Upper lobe of right lung (tissue), 1 donor: ENCODE data around the gene ABCA10. TPM values are rescaled to one million over a fixed set of nuclear protein-coding genes. Genes with fewer than 3 reads are reported as not detected.

Experiments
- ATAC-seq: fragments of 200-7000 bp; cut with Tn5 transposase; one replicate; pipeline ENCODE4 v1.9.1; 2020; ENCODE audit warnings: mild to moderate bottlenecking, moderate library complexity
- DNase-seq: peaks from one replicate; pipeline ENCODE4 v3.0.0-alpha.2; 2020
- H3K27ac ChIP-seq: fragments of 200-600 bp; one replicate; pipeline ENCODE4 v1.8.0; 2022
- H3K27me3 ChIP-seq: fragments of 200-600 bp; one replicate; pipeline ENCODE4 v1.8.0; 2022; ENCODE audit warnings: mild to moderate bottlenecking
- H3K36me3 ChIP-seq: fragments of 200-600 bp; one replicate; pipeline ENCODE4 v1.8.0; 2022
- H3K4me1 ChIP-seq: fragments of 200-600 bp; one replicate; pipeline ENCODE4 v1.8.0; 2022
- H3K4me3 ChIP-seq: fragments of 200-600 bp; one replicate; pipeline ENCODE4 v1.8.0; 2022; ENCODE audit warnings: mild to moderate bottlenecking
- H3K9me3 ChIP-seq: fragments of 200-600 bp; one replicate; pipeline ENCODE4 v1.8.0; 2022
- intact Hi-C: fragments of 100-400 bp; cut with DNase I; formaldehyde crosslinking; loops from one replicate; pipeline ENCODE4 v1.11.0; 2022
- total RNA-seq: library from RNA; stranded (reverse); fragmentation: NEBNext Ultra II Directional; extraction: Animal tissue kit (Norgen Biotek cat#: 25700); gene quantifications from one replicate; pipeline ENCODE4 v1.2.1, GENCODE V29; 2021
- TF ChIP-seq, protein P1 (sequence below): fragments of 200-600 bp; IDR thresholded peaks from one replicate; pipeline ENCODE4 v1.8.0; 2022; ENCODE audit warnings: antibody characterized with exemption
- donor health status: DM: no; HTN: yes; CAD: no; lungs with severe emphysema.

The ABCA10 gene
- total RNA-seq, 1 donor from 2014 or later: 9.2 TPM

DNA sequence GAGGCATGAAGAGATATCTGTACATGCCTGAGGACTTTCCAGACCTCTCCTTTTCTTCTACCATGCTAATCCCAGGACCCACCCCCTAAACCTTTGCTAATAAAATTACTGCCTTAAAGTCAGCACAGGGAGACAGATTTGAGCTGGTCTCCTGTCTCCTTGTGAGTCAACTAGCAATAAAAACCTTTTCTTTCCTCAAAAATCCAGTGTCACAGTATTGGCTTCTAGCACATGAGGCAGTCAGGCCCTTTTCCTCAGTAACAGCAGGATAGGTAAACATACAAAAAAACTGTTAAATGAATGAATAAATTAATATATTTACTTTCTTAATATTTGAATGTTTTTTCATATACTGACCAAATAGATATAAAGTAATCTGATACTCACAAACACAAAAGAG, 41.3 kb downstream of the ABCA10 start:
- no peak overlapping the region for H3K4me3 ChIP-seq
- peaks cover 3% of the 10 kb centered on the region for H3K36me3 ChIP-seq
- no peaks in the 10 kb centered on the region for H3K4me1 ChIP-seq
- H3K27ac ChIP-seq: no peak overlapping the region
- no peaks in the 10 kb centered on the region for H3K27me3 ChIP-seq
- intact Hi-C loops: no loop called here
- no peaks in the 10 kb centered on the region for H3K9me3 ChIP-seq
- ATAC-seq (no peak), DNase-seq (no peak)
- TF ChIP-seq, protein P1, sequence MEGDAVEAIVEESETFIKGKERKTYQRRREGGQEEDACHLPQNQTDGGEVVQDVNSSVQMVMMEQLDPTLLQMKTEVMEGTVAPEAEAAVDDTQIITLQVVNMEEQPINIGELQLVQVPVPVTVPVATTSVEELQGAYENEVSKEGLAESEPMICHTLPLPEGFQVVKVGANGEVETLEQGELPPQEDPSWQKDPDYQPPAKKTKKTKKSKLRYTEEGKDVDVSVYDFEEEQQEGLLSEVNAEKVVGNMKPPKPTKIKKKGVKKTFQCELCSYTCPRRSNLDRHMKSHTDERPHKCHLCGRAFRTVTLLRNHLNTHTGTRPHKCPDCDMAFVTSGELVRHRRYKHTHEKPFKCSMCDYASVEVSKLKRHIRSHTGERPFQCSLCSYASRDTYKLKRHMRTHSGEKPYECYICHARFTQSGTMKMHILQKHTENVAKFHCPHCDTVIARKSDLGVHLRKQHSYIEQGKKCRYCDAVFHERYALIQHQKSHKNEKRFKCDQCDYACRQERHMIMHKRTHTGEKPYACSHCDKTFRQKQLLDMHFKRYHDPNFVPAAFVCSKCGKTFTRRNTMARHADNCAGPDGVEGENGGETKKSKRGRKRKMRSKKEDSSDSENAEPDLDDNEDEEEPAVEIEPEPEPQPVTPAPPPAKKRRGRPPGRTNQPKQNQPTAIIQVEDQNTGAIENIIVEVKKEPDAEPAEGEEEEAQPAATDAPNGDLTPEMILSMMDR: no peak

DNA sequence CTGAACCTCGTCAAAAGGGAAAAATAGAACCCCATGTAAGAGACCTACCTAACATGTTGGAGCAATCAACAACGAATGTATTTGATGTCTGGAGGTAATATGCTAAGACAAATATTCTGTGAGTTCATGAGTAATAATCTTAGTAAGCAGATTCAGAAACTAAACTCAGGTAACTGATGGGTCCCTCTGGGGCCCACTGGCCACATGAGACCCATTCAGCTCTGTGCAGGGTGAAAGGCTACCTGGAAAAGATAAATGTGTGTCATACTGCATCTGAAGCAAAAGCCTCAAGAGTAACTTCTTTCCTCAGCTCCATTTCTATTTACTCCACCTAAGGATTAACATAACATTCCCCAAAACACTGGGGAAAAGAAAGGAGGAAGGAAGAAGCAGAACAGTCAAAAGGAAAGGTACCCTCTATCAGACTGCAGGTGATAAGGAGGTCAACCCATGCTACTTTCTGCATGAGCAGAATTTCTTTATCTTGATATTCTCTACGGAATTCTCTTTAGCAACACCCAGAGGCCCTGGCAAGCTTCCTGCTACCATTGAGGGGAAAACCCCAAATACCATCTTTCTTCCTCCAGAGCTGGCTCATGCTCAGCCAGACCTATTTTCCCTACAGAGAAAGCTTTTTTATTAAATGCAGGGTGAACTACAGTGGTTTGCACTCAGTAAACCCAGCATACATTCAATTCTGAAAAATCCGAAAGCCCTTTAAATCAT, 49.2 kb downstream of the ABCA10 start:
- no peaks in the 10 kb centered on the region for H3K9me3 ChIP-seq
- no peaks in the 10 kb centered on the region for H3K4me1 ChIP-seq
- intact Hi-C loops: no loop called here
- no peaks in the 10 kb centered on the region for H3K27me3 ChIP-seq
- DNase-seq (no peak), ATAC-seq (no peak)
- H3K4me3 ChIP-seq: no peak overlapping the region
- no peak overlapping the region for H3K27ac ChIP-seq
- TF ChIP-seq, protein P1: no peak
- H3K36me3 ChIP-seq: peaks cover 19% of the 10 kb centered on the region

DNA sequence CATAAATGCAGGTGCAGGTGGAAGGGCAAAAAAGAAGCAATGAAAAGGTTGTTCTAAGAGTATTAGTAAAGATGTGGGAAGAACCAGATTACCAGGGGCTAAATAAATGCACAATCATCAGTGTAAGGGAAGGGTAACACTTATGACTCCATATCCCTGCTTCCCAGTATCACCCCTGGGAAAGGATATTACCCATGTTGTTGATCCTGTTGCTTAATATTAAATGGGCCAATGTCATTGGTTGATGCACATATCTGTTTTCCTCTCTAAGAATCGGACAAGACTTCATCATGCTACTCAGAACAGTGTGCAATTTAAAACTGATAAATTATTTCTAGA, 52.2 kb downstream of the ABCA10 start:
- peaks cover 8% of the 10 kb centered on the region for H3K36me3 ChIP-seq
- no peaks in the 10 kb centered on the region for H3K9me3 ChIP-seq
- DNase-seq: no peak
- ATAC-seq: no peak
- no peak overlapping the region for H3K27ac ChIP-seq
- H3K4me1 ChIP-seq: no peaks in the 10 kb centered on the region
- no peak overlapping the region for H3K4me3 ChIP-seq
- H3K27me3 ChIP-seq: no peaks in the 10 kb centered on the region
- intact Hi-C loops: no loop called here
- TF ChIP-seq, protein P1: no peak

DNA sequence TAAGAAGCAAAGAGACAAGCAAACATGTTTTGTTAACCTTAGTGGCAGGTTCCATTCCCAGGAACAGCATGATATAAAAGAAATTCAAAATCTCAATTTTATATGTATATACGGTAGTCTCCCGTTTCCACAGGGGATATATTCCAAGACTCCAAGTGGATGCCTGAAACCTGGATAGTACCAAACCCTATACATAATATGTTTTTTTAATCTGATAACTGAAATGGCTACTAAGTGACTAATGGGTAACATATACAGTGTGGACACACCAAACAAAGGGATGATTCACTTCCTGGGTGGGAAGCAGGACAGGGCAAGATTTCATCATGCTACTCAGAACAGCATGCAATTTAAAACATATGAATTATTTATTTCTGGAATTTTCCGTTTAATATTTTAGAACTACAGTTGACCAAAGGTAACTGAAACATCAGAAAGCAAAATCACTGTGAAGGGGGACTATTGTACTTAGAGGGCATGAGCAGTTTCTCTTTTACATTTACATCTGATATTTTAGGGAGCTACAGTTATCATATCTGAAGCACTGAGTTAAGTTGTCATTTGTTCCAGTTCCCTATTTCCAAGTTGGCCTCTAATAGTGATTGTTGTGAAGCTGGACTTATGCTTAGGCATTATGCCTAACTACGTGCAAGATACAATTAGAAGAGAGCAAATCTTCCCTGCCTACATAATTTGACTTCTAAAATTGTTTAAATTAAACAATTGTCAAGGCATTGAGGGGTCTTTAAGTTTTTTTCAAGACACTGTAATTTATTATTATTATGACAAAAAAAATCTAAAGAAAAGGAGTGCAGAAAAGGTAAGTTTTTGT, 52.8 kb downstream of the ABCA10 start:
- peak; percentile 67 for ATAC-seq
- TF ChIP-seq, protein P1: no peak

DNA sequence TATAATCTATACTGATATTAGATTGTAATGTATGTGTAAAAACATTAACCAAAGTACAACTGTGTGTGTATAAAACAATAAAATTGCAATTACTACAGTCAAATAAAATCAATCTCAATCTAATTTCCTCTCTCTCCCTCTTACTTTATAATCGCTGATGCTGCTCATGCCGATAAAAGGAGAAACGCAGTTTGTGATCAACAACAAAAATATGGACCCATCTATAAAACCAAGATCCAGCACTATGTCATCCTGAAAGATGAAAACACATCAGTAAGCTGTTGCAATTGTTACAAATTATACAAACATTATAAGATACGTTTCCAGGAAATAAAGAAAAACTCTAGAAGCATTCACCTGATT, 53.4 kb downstream of the ABCA10 start:
- intact Hi-C loops: no loop called here

More for the DNA sequence above, 52.8 kb downstream of the ABCA10 start:
- no peak for DNase-seq
- Histone ChIP-seq H3K27ac (no peak overlapping the region), H3K36me3 (peaks cover 4% of the 10 kb centered on the region), H3K4me3 (no peak overlapping the region), H3K9me3 (no peaks in the 10 kb centered on the region), H3K4me1 (no peaks in the 10 kb centered on the region), H3K27me3 (no peaks in the 10 kb centered on the region)
- intact Hi-C loops: no loop called here

More for the DNA sequence above, 53.4 kb downstream of the ABCA10 start:
- Histone ChIP-seq H3K27ac (no peak overlapping the region), H3K9me3 (no peaks in the 10 kb centered on the region), H3K4me1 (no peaks in the 10 kb centered on the region), H3K36me3 (peaks cover 4% of the 10 kb centered on the region), H3K27me3 (no peaks in the 10 kb centered on the region), H3K4me3 (no peak overlapping the region)
- DNase-seq (no peak), ATAC-seq (no peak)
- TF ChIP-seq, protein P1: no peak
